Activated CD4-positive, alpha-beta T cell treated with anti-CD3 and anti-CD28 coated beads, Interleukin-2, amount 50 U/mL, for 24 hours (primary cell): Measurements from ENCODE around the gene KRTAP10-11.
"Not testable (repeated sequence)": the region's sequence is repeated elsewhere in the genome, so short reads cannot be mapped to it uniquely, and the experiment has no call there.

Experiments
- DNase-seq, 2 donors: peaks; one replicate each; pipeline ENCODE4 v3.0.0-alpha.2; 2020; ENCODE audit warnings: low read depth in 1 of 2, low spot score in 1 of 2

The KRTAP10-11 gene

GRCh38 chr21:44614961-44615391 lies 31.2 kb upstream of the KRTAP10-11 start:
- DNase-seq, result no peak

GRCh38 chr21:44615466-44615865 lies 30.7 kb upstream of the KRTAP10-11 start:
- DNase-seq, result no peak

- no peak for DNase-seq
Measured at GRCh38 chr21:44615911-44616590, 30.2 kb upstream of the KRTAP10-11 start.

- no peak for DNase-seq
Measured at GRCh38 chr21:44616591-44616926, 29.7 kb upstream of the KRTAP10-11 start.

- no peak for DNase-seq
Measured at GRCh38 chr21:44617071-44617501, 29.1 kb upstream of the KRTAP10-11 start.

GRCh38 chr21:44618504-44618903 lies 27.7 kb upstream of the KRTAP10-11 start:
- DNase-seq, result no peak

GRCh38 chr21:44618909-44619308 lies 27.3 kb upstream of the KRTAP10-11 start:
- peak in 1 of 2 donors; percentile 59 for DNase-seq

- no peak for DNase-seq
Measured at GRCh38 chr21:44619886-44620285, 26.3 kb upstream of the KRTAP10-11 start.

GRCh38 chr21:44623575-44623974 lies 22.6 kb upstream of the KRTAP10-11 start:
- no peak for DNase-seq

- no peak for DNase-seq
Measured at GRCh38 chr21:44625756-44626155, 20.5 kb upstream of the KRTAP10-11 start.

GRCh38 chr21:44626262-44626661 lies 20.0 kb upstream of the KRTAP10-11 start:
- no peak for DNase-seq

GRCh38 chr21:44626673-44627143 lies 19.5 kb upstream of the KRTAP10-11 start, which contains the start of gene KRTAP10-9:
Gene KRTAP10-9, plus strand, starts transcription at chr21:44627093. Its CDS starts 79 bp downstream, at chr21:44627172.
- no peak for DNase-seq

GRCh38 chr21:44627181-44627822 lies 18.9 kb upstream of the KRTAP10-11 start:
- DNase-seq, result not testable (repeated sequence)

- DNase-seq, result not testable (repeated sequence)
Measured at GRCh38 chr21:44627831-44628233, 18.4 kb upstream of the KRTAP10-11 start.

GRCh38 chr21:44628707-44629391 lies 17.4 kb upstream of the KRTAP10-11 start:
- no peak for DNase-seq

- DNase-seq, result no peak
Measured at GRCh38 chr21:44630440-44630839, 15.8 kb upstream of the KRTAP10-11 start.

- no peak for DNase-seq
Measured at GRCh38 chr21:44632067-44632466, 14.1 kb upstream of the KRTAP10-11 start.

GRCh38 chr21:44636209-44637017 lies 9.8 kb upstream of the KRTAP10-11 start:
- DNase-seq, result no peak

- no peak for DNase-seq
Measured at GRCh38 chr21:44637018-44637850, 9.0 kb upstream of the KRTAP10-11 start, which contains the start of gene KRTAP10-10. Gene KRTAP10-10, plus strand, starts transcription at chr21:44637356. Its CDS starts 62 bp downstream, at chr21:44637418.

- not testable (repeated sequence) for DNase-seq
Measured at GRCh38 chr21:44637851-44638348, 8.3 kb upstream of the KRTAP10-11 start.
